Esophagus muscularis mucosa (tissue), 4 donors: ENCODE results near the gene AATK.

Source experiments
- CTCF ChIP-seq, 3 experiments: fragments of 200-600 bp in 2 of 3; fragments of 450-650 bp in 1 of 3; sonication (generic) in 2 of 3; IDR thresholded peaks; one replicate each; pipeline ENCODE4 v1.5.1; 2017 to 2019; ENCODE audit warnings: antibody characterized with exemption in 3 of 3, mild to moderate bottlenecking in 2 of 3, moderate library complexity in 1 of 3
- EP300 ChIP-seq: sonication (generic); formaldehyde crosslinking; IDR thresholded peaks from one replicate; pipeline ENCODE4 v1.6.1; 2017; ENCODE audit warnings: antibody characterized with exemption
- POLR2A ChIP-seq: fragments of 450-650 bp; IDR thresholded peaks from one replicate; pipeline ENCODE4 v1.6.1; 2017; ENCODE audit warnings: antibody characterized with exemption, moderate library complexity, mild to moderate bottlenecking, low read depth
- POLR2AphosphoS5 ChIP-seq, 2 donors: sonication (generic); formaldehyde crosslinking; IDR thresholded peaks; one replicate each; pipeline ENCODE4 v1.6.1; 2017; ENCODE audit warnings: antibody characterized with exemption in 2 of 2

DNA sequence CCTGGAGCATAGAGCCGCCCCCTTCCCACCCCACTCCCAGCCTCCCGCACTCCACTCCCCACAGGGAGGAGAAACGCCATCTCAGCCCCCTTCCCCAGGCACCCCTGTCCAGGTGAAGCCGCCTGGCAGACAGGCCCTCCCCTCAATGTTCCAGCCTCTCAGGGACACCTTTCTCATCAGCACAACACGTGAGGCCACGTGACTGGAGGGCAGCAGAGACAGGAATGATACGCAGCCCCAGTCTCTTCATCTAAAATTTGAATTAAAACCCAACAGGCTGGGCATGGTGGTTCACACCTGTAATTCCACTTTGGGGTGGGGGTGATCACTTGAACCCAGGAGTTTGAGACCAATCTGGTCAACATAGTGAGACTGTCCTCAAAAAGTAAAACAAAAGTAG, 20.2 kb upstream of the AATK start:
- TF ChIP-seq CTCF (IDR thresholded peaks at IDR 0.05) (no peak), POLR2A (no peak), POLR2AphosphoS5 (IDR thresholded peaks at IDR 0.05) (no peak), EP300 (no peak)
